Astrocyte of the spinal cord (primary cell): ENCODE data around the gene MEG3.

Experiments used
- DNase-seq: peaks from one replicate; pipeline ENCODE4 v3.0.0; 2011; ENCODE audit warnings: low read depth, low spot score
- H3K4me3 ChIP-seq: 2 replicates; pipeline ENCODE4 v1.5.1; 2011; ENCODE audit warnings: low read depth, mild to moderate bottlenecking, low read length, moderate library complexity
- CTCF ChIP-seq: IDR thresholded peaks from 2 replicates; pipeline ENCODE4 v1.5.1; 2012; ENCODE audit warnings: low read depth, mild to moderate bottlenecking, low read length, inconsistent platforms
- in situ Hi-C: cut with HindIII; loops from 2 replicates; pipeline ENCODE4 v1.10.0; 2017; ENCODE audit warnings: low sequenced_read_pairs

MEG3 gene

GRCh38 chr14:100885196-100885595 lies 59.3 kb downstream of the MEG3 start:
- in situ Hi-C loops = no loop called here
- no peak for TF ChIP-seq CTCF
- DNase-seq = no peak
- no peak overlapping the region for H3K4me3 ChIP-seq

DNA sequence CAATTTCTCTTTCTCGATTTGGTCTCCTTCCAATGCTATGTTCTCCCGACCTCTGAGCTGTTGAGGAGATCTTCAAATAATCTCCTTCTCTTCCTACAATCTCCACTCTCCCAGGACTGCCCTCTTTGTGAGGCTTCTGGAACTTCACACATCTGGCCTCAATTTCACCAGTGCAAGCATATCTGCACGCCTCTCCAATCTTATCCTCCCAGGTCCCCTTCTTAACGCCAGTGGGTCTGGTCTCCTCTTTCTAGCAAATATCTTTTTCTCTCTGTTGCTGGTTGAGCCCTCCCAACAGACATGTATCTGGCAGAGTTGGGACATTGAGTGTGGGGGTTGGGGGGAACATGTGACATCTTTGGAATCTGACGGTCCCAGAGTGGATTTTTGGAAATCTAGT lies 59.7 kb downstream of the MEG3 start:
- in situ Hi-C loops = no loop called here
- no peak for TF ChIP-seq CTCF
- H3K4me3 ChIP-seq = no peak overlapping the region
- no peak for DNase-seq

- no peak overlapping the region for H3K4me3 ChIP-seq
- no peak for DNase-seq
- no peak for TF ChIP-seq CTCF
- in situ Hi-C loops = no loop called here
Measured at GRCh38 chr14:100887728-100888335, 61.9 kb downstream of the MEG3 start.

- DNase-seq = no peak
- in situ Hi-C loops = no loop called here
- TF ChIP-seq CTCF = no peak
- H3K4me3 ChIP-seq = no peak overlapping the region
Measured at GRCh38 chr14:100888789-100889315, 62.9 kb downstream of the MEG3 start.

DNA sequence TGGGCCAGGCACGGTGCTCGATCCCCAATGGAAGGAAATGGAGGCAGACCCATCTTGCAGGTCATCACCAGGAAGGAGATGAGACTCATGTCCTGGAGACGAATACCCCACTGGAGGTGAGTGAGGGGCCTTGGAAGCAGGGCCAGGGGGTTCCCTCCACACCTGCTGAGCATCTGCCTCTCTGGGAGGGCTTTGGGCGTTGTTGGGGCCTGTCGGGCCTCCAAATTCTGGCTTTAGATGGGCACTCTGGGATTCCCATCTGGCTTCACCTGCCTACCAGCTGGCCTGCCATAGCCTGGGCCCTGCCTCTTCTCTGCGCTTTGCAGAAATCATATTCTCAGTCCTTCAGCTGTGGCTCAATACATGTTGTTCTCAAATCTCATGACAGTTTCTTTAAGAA lies 63.7 kb downstream of the MEG3 start:
- DNase-seq = no peak
- in situ Hi-C loops = no loop called here
- TF ChIP-seq CTCF = no peak
- no peak overlapping the region for H3K4me3 ChIP-seq

DNA sequence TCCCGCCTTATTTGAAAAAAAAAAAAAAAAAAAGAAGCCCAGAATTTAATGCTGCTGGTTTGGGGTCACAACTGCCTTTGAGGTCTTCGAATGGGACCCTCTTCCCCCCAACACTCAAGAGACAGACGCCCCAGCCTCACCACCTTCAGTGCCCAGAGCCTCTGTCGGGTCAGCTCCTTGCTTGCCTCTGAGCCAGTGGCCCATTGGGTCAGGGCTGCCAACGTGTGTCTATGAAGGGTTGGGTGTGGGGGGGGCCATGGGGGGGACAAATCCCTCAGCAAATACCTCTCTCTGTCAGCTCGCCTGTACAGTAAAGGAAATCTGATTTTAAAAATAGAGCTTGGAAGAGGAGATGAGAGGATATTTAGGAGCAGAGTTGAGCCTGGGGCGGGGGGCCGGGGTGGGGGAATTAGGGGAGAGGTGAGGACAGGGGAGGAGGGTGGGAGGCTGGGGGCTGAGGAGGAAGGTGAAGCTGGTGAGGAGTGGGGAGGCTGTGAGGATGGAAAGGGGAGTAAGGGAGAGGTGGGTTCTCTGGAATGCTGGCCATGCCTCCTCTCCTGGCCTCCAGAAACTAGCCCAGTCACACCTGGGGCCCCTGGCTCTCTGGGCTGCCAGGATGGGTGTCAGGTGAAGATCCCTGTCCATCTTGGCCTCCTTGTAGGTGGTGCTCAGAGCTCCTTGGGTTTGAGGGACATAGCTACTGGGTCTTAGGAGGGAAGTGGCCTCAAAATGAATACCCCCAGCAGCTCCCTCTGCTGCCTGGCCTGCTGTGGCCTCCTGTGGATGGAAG lies 64.3 kb downstream of the MEG3 start:
- in situ Hi-C loops = no loop called here
- DNase-seq = no peak

More for the DNA sequence above, 64.3 kb downstream of the MEG3 start:
- no peak overlapping the region for H3K4me3 ChIP-seq
- TF ChIP-seq CTCF = no peak
